GM12872 (cell line): ENCODE results near the gene PARP12.

ENCODE experiments used
- TF ChIP-seq, protein P1 (sequence below): IDR thresholded peaks from 3 replicates; pipeline ENCODE4 v1.5.1; 2011; ENCODE audit warnings: low read depth, mild to moderate bottlenecking, low read length, moderate library complexity; ENCODE audit not compliant: insufficient read depth

PARP12 gene

DNA sequence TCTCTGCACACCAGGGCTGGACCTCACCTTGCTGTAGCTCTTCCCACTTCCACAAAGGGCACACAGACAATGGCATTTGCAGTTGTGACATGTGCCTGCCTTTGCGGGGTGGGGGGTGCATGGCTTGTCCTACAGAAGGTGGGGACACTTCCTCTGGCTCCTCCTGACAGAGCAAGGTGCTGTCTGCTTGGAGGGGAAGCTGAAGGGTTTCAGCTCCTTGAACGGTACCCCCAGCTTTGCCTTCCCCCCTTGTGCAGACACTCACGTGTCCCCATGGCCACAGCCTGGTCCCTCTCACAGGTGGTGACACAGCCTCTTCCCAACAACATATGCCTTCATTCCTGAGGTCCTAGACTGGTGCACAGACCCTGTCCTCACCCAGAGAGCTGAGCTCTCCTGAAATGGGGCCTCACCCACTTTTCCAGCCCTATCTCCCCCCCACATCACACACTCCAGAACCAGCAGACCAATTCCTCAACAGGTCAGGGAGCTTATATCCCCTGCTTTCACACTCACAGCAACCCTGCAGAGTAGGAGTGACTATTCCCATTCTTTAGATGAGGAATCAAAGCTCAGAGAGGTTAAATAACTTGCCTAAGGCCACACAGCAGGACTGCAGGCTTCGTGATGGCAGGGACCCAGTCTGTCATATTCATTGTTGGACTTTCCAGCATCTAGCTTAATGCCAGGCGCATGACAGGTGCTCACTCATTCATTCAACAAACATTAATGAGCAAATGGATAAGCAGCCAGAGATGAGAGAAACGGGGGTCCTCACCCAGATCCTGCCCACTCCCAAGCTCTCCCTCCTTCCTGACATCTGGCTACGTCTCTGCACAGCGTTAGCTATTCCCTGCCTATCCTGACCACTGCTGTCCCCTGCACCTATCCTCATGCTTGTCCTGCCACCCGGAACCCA is 44.4 kb downstream of the PARP12 start:
- TF ChIP-seq, protein P1, sequence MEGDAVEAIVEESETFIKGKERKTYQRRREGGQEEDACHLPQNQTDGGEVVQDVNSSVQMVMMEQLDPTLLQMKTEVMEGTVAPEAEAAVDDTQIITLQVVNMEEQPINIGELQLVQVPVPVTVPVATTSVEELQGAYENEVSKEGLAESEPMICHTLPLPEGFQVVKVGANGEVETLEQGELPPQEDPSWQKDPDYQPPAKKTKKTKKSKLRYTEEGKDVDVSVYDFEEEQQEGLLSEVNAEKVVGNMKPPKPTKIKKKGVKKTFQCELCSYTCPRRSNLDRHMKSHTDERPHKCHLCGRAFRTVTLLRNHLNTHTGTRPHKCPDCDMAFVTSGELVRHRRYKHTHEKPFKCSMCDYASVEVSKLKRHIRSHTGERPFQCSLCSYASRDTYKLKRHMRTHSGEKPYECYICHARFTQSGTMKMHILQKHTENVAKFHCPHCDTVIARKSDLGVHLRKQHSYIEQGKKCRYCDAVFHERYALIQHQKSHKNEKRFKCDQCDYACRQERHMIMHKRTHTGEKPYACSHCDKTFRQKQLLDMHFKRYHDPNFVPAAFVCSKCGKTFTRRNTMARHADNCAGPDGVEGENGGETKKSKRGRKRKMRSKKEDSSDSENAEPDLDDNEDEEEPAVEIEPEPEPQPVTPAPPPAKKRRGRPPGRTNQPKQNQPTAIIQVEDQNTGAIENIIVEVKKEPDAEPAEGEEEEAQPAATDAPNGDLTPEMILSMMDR, result no peak

DNA sequence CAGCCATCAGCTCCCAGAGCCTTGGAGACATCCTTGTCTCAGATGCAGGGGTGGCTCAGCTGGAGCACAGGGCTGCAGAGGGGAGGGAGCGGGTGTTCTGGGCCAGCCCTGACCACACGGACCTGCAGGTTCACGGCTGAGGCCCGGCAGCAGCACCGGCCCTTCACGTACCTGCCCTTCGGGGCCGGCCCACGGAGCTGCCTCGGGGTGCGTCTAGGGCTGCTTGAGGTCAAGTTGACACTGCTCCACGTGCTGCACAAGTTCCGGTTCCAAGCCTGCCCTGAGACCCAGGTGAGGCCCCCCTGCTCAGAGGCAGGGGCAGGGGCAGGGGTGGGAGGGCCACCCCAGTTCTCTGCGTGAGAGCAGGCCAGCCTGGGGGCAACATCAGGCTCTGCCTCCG is 45.2 kb downstream of the PARP12 start:
- TF ChIP-seq, protein P1, result no peak

DNA sequence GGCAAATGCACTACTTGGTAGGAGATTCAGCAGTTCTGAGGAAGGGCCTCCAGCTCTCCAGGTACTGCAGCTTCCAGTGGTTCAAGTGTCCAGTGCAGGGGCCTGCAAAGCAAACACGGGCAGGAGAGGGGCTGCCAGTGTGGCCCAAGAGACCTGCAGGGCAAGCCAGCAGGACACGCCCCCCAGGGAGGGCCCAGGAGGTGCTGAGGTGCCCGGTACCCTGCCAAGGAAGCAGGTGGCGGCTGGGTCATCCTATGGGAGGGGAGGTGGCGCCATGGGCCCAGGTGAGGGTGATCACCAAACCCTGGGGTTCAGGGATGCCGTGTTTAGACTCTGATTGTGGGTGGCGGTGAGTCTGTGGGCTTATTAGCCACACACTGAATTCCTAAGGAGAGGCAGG is 45.7 kb downstream of the PARP12 start:
- TF ChIP-seq, protein P1, result no peak

DNA sequence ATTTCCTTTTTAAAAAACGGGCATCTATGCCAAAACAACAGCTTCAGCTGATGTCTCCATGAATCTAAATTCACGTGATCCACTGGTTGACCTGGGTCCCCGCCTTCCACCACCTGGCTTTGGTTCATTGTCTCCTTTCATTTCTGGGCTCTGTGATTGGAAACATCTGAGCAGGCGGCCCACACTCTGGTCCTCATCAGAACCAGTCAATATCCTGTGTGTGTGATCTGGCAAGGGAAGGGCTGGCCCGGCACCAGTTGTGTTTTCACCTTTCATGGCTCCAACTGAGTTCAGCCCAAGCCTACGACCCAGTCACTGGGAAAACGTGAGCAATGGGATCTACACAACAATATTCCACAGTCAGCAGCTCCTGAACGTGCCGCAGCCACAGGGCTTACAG is 46.2 kb downstream of the PARP12 start:
- TF ChIP-seq, protein P1, result no peak

DNA sequence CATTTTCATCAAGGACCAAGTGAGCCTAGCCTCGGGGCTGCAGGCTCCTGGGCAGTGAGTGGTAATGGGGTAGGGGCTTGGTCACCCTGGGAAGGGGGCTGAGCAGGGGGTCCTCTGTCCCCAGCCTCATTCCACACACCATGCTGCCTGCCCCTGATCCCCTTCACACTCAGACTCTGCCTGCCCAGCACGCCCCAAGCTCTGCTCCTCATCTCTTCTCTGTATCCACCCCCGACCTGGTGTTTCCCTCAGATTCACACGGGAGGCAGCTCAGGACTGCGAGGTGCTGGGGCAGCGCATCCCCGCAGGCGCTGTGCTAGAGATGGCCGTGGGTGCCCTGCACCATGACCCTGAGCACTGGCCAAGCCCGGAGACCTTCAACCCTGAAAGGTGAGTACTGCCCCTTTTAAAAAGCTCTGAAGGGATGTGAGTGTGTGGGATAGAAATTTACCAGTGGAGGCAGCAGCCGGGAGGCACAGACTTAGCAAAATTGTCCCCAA is 47.2 kb downstream of the PARP12 start:
- TF ChIP-seq, protein P1, result no peak

DNA sequence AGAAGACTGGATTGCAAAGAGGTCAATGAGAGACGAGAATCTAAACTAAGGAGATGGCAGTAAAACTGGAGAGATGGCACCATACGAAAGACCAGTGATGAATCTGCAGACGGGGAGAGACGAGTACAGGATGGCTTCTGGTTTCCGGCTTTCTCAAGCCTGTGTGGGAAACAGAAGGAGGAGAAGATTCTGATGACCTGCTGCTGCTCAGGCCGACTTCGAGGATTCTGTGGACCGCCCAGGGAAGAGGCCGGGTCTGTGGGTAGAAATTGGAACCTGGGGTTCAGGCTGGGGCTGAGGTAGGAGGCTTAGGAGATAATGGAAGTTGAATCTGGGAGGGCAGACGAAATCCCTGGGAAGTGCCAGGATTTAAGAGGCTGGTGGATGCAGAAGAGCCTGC is 48.6 kb downstream of the PARP12 start:
- TF ChIP-seq, protein P1, result no peak

DNA sequence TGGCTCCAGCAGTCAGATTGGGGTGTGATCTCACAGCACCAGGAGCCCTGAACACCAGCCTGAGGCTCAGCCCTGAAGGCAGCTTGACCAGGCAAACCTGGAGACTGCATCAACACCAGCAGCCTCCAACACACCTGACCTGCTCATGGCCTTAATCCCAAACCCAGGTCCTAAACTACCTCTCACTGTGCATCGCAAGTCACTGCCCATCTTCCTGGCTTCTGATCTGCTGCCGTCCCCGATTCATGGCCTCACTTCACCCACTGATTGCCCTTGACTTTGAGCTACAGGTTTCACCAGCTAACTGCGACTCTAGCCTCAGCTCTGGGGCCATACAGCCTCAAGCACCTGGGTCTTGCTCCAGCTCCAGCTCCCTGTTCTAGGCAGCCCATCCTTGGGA is 49.1 kb downstream of the PARP12 start:
- TF ChIP-seq, protein P1, result no peak
